GM18520 (cell line): ENCODE measurements around the gene KRTAP10-2.
"Not testable (repeated sequence)": the region's sequence is repeated elsewhere in the genome, so short reads cannot be mapped to it uniquely, and the experiment has no call there.

Source experiments
- ATAC-seq: cut with Tn5 transposase; IDR thresholded peaks from one replicate; pipeline ENCODE4 v1.9.1; 2021; ENCODE audit not compliant: unreplicated experiment

Gene KRTAP10-2, protein sequence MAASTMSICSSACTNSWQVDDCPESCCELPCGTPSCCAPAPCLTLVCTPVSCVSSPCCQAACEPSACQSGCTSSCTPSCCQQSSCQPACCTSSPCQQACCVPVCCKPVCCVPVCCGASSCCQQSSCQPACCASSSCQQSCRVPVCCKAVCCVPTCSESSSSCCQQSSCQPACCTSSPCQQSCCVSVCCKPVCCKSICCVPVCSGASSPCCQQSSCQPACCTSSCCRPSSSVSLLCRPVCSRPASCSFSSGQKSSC

GRCh38 chr21:44551340-44551961, at the start of gene KRTAP10-2:
KRTAP10-2 (minus strand) TSS chr21:44551505; CDS start chr21:44551458, 47 bp downstream.
- ATAC-seq: no peak

- ATAC-seq: not testable (repeated sequence)
These were observed 49.8 kb upstream of the KRTAP10-2 start for GRCh38 chr21:44601091-44601490.

DNA sequence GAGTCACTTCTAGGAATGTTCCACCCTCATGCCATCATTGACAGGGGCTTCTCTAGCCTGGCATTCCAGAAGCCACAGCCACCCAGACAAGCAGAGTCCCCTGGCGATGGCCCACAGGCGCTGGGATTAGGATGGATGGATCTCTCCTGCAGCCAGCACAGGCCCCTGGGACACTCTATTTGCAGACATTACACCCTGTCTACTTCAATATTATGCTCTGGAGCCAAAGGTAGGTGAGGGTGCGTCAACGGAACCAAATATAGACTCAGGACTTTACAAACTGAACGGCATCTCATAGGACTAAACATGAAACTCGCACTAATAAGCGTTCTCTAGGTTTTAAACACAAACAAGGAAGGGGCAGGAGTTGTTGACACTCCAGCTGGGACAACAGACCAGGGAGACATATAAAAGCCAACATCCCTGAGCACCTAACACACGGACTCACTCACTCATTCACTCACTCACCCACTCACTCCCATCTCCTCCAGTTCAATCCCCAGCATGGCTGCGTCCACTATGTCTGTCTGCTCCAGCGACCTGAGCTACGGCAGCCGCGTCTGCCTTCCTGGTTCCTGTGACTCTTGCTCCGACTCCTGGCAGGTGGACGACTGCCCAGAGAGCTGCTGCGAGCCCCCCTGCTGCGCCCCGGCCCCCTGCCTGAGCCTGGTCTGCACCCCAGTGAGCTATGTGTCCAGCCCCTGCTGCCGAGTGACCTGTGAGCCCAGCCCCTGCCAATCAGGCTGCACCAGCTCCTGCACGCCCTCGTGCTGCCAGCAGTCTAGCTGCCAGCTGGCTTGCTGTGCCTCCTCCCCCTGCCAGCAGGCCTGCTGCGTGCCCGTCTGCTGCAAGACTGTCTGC, 49.0 kb upstream of the KRTAP10-2 start, which contains the start of gene KRTAP10-7:
KRTAP10-7 (plus strand) TSS at position 480 of the 861 bp plus-strand sequence; CDS start at position 505, 25 bp downstream.
- ATAC-seq: not testable (repeated sequence)

DNA sequence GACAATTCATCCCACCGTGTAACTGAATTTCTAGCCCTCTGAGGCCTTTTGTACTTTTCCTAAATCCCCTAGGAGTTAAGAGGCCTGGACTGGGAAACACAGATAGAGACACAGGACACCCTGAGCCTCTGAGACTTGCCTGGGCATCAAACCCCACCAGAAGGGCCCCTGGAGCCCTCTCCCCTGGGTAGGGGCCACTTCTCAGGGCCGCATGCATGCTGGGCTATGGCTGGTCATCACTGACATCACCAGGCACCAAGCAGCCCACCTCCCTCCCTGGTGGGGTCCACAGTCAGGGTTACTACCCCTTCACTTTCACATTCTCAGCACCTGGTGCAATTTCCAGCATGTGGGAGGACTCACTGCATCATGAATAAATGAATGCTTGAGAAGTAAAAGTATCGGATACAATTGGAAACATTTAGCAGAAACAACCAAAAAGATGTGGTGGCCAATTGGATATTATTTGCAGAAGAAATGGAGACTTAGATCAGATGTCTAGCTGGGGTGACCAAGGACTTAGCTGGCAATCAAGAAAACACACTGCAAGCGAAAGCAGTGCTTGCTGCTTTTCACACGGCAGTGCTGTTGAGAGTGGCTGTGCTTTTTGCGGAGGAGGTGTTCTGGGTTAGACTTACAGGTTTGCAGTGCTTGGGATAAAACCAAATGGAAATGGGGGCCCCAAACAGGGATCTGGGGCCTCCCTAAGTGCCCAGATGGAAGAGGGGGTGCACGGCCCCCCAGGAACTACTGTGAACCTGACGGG, 48.1 kb upstream of the KRTAP10-2 start:
- ATAC-seq: no peak

- no peak for ATAC-seq
These were observed 46.8 kb upstream of the KRTAP10-2 start for GRCh38 chr21:44598061-44598460.

DNA sequence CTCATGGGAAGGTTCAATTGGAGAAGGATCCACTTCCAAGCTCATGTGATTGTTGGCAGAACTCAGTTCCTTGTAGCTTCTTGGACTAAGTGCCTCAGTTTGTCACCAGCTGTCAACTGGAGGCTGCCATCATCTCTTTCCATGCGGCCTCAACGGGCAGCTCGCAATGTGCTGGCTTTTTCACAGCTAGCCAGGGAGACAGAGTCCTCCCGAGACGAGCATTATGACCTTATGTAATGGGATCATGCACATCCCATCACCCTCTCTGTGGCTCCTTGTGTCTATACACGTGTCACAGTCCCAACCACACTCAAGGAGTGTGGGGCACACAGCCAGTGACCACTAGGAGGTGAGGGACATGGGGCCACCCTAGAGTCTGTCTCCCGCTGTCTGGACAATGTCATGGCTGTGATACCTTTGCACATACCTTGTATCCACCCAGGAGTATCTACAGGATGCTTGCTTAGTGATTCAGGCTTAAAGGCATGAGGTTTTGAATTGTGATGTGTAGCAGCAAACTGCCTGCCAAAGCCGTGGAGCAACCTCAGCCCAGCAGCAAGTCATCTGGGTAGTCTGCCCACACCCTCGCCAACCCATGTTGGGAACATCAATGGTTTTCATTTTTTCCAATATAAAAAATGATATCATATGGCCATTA, 44.9 kb upstream of the KRTAP10-2 start:
- ATAC-seq: no peak

- ATAC-seq: no peak
These were observed 44.2 kb upstream of the KRTAP10-2 start for GRCh38 chr21:44595524-44595923.

- ATAC-seq: no peak
These were observed 43.2 kb upstream of the KRTAP10-2 start for GRCh38 chr21:44594406-44594916.

DNA sequence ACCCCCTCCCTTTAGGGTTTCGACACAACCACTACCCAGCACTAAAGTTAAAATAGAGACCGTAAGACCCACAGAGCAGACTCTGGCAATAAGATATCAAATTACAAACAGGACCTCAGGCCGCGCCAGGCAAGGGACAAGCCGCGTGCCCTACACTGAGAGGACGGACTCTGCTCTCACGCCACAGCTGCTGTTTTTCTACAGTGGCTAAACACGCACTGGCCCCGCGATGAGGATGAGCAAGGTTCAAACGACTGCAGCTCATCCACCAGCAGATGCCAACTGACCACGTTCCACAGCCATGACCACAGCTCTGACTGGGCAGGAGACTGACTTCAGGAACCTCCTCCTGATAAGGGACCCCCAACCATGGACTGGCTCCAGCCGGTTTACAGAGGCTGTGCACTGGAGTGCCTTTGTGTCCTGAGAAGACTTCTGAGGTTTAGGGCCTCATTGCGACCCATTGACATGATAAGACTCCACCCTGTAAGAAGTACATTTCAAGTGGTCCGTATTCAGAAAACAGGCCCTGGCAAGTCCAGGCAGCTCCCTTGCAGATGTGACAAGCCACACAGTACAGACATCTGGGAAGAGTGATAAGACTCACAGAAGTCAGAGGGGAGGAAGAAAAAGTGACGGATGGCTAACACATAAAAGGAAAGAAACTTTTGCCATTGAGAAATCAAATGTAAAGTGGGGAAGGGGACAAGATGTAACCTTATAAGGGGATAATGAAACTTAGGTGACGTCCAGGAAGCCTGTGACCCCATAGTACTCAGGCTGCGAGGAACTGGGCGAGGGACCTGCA, 42.5 kb upstream of the KRTAP10-2 start:
- no peak for ATAC-seq

- ATAC-seq: no peak
These were observed 41.4 kb upstream of the KRTAP10-2 start, which contains the start of gene KRTAP10-6 for GRCh38 chr21:44592446-44593311. KRTAP10-6 (minus strand) TSS chr21:44592505; CDS start chr21:44592484, 21 bp downstream.

DNA sequence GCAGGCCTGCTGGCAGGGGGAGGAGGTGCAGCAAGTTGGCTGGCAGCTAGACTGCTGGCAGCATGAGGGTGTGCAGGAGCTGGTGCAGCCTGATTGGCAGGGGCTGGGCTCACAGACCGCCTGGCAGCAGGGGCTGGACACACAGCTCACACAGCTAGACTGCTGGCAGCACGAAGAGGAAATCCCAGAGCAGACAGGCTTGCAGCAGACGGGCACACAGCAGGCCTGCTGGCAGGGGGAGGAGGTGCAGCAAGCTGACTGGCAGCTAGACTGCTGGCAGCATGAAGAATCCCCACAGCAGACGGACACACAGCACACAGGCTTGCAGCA, 40.5 kb upstream of the KRTAP10-2 start:
- ATAC-seq: not testable (repeated sequence)

DNA sequence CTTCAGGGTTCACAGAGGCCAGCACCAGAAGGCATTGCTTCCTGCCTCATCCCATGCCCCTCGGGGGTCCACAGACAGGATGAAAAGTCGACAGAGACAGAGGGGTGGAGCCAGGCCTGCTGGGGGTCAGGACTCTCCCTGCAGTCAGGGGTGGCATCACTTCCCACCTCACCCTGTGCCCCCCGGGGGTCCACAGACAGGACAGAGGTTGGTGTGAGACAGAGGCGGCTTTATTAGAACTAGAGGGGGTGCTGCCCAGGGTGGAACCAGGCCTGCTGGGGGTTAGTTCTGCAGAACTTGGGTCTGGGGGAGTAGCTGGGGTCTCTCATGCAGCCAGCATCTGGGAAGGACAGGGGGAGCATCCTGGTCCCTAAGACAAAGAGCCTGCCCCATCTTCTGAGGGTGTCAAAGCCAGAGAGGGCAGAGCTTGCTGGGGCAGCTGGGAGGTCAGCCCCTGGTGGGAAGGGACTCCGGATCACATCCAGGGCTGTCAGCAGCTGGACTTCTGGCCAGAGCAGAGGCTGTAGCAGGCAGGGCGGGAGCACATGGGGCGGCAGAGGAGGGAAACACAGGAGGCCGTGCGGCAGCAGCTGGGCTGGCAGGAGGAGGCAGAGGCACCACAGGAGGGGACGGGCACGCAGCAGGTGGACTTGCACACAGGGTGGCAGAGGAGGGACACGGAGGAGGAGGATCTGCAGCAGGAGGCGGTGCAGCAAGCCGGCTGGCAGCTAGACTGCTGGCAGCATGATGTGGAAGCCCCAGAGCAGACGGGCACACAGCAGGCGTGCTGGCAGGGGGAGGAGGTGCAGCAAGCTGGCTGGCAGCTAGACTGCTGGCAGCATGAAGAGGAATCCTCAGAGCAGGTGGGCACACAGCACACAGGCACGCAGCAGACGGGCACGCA, 39.8 kb upstream of the KRTAP10-2 start:
- not testable (repeated sequence) for ATAC-seq

DNA sequence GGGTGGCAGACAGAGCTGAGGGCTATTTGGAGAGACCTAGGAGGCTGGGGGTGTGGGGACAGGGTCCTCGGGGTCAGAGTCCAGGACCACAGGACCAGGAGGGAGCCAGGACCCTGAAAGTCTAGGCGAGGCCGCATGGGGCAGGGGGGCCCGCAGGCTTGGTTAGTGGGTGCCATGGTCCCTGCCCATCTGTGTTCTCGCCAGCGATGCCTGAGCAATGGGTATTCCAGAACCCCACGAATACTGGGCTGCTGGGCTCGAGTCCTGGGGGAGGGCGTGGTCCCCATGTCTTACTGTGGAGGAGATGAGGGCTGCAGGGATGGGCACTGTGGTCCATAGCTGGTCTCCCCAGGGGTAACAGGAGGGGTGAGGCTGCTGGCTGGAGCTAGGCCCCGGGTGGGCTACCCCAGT, 39.0 kb upstream of the KRTAP10-2 start:
- no peak for ATAC-seq

GRCh38 chr21:44589586-44590305, 38.4 kb upstream of the KRTAP10-2 start:
- no peak for ATAC-seq

GRCh38 chr21:44589094-44589493, 37.8 kb upstream of the KRTAP10-2 start:
- ATAC-seq: no peak

DNA sequence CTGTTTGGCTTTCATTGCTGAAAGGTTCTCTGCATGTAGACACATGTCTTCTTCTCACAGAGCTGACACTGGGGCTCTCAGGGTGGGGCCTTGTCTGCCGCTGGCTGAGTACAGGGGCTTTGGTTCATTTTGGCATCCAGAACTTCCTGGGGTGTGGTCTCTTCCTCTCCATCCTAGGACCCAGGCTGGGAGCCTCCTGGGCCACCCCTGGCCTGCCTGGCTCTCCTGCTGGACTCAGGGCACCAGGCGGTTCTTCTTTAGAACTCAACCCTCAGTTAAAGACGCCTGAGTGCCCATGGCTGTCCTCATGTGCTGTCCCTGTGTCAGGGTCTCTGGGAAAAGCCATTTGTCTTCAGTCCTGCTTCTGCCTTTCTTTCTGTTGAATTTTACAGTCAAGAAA, 34.6 kb upstream of the KRTAP10-2 start:
- ATAC-seq: no peak

DNA sequence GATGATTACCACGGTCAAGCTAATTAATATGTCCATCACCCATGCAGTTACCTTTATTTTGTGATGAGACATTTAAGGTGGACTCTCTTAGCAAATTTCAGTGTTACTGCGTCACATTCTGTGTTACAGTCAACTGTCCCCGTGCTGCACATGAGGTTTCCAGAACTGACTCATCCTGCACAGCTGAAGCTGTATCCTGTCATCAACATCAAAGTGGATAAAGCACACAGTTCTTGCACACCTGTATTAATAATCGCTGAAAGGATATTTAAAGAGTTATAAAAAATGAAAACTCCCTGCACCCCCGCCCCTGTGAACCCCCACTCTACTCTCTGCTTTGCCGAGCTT, 32.5 kb upstream of the KRTAP10-2 start:
- ATAC-seq: no peak
